Measurements from ENCODE around the gene BRAT1.
"Not testable (repeated sequence)": the region's sequence is repeated elsewhere in the genome, so short reads cannot be mapped to it uniquely, and the experiment has no call there.

Gene BRAT1

GRCh38 chr7:2583798-2584580, 28.7 kb upstream of the BRAT1 start:
- DNase-seq (ENCODE audit: low read depth in 2 of 2): no peak

DNA sequence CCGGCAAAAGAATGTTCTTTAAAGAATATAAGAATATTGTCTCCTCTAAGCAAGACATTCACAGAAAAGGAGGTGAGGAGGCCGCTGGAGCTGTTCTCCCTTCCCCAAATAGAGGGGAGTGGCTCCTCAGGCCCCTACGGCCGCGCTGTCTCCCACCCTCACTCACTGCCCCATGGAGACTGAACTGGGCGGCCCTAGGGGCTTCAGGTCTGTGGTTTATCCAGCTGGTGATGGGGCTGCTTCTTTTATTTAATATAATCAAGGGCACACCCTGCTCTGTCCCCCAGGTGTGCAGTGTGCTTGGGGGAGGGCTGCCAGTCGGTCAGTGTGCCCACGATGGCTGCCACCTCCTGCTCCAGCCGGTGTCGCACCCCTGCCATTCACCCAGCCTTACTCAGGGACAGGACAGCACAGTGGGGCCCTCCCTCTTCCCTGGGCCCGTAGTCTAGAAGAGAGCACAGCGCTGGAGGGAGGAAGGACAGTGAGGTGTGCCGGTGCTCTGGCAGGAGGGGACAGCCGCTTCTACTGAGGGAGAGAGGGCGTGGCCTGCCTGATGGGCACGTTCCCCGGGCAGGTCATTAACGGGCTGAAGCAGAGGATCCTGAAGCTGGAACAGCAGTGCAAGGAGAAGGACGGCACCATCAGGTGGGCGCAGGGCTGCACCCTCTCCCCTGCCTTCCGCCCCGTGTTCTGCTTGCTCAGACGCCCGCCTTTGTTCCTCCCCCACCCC, 26.8 kb upstream of the BRAT1 start:
- no peak for DNase-seq (ENCODE audit: low read depth in 2 of 2)

DNA sequence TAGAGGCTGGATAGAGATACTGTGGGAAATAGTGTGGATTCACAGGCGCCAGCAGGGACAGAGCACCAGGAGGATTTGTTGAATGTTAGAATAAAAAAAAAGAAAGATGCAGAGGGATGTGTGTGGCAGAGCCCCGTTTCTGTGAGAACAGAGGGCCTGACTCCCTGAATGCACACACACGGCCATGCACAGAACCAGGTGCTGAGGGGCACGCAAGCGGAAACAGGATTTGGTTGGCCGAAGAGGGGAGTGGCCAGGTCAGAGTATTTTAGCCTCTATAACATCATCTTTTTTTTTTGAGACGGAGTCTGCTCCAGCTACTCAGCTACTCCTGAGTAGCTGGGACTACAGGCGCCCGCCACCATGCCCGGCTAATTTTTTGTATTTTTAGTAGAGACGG, 25.3 kb upstream of the BRAT1 start:
- no peak for DNase-seq (ENCODE audit: low read depth in 2 of 2)

- no peak for DNase-seq (ENCODE audit: low read depth in 2 of 2)
Measured at GRCh38 chr7:2577914-2578680, 22.8 kb upstream of the BRAT1 start.

GRCh38 chr7:2576742-2577491, 21.6 kb upstream of the BRAT1 start:
- no peak for DNase-seq (ENCODE audit: low read depth in 2 of 2)

GRCh38 chr7:2575733-2576340, 20.5 kb upstream of the BRAT1 start:
- DNase-seq (ENCODE audit: low read depth in 2 of 2): no peak

- DNase-seq (ENCODE audit: low read depth in 2 of 2): no peak
Measured at GRCh38 chr7:2575046-2575732, 19.9 kb upstream of the BRAT1 start.

GRCh38 chr7:2573761-2574160, 18.4 kb upstream of the BRAT1 start:
- DNase-seq (ENCODE audit: low read depth in 2 of 2): no peak

GRCh38 chr7:2572101-2572842, 16.9 kb upstream of the BRAT1 start:
- no peak for DNase-seq (ENCODE audit: low read depth in 2 of 2)

DNA sequence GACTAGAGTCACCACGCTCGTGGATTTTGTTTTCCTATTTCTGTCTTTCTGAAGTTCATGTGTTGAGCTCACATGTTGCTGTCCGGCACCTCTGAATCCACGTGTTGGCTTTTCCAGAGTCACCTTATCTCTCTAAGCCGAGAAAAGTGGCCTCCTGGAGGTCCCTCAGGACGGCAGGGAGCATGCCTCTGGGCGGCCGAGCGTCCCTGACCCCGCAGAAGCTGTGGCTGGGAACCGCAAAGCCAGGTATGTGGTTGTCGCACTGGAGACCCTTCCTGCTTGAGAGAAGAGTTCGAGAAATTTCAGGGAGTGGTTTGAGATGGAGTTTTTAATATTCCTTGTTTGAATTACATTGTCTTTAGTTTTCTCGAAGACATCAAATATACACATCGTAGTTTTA, 16.1 kb upstream of the BRAT1 start:
- DNase-seq (ENCODE audit: low read depth in 2 of 2): no peak

- no peak for DNase-seq (ENCODE audit: low read depth in 2 of 2)
Measured at GRCh38 chr7:2570021-2570420, 14.7 kb upstream of the BRAT1 start.

GRCh38 chr7:2569421-2569820, 14.1 kb upstream of the BRAT1 start:
- no peak for DNase-seq (ENCODE audit: low read depth in 2 of 2)

DNA sequence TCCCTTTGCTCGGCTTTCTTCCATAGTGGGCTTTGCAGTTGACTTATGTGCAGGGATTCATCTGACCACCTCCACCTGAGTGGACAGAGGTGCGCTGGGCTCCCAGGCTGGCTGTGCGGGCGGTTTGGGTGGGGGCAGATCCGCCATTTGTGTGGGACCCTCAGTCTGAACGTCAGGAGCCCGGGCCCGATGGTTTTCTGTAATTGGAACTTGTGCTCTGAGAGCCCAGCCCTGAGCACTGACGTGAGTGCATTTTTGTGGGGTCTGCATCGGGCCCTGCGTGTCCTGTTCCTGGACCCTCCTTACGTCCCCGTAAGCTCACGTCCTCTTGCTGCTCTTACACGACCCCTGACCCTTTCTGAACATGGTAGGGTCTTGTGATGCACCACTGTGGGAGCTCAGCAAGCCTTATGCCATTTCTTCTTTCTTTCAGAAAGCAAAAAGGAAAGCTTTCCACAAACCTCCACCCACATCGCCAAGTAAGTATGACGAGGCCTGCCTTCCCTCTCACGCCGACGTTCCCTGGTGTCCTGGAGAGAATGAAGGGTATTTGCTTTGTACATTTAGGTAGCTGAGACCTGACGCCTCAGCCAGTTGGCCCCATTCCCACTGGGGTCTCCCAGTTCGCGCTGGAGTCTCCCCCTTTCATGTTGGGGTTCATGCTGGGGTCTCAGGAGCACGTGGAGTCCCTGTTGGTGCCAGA, 13.3 kb upstream of the BRAT1 start:
- DNase-seq (ENCODE audit: low read depth in 2 of 2): no peak

GRCh38 chr7:2567679-2568278, 12.5 kb upstream of the BRAT1 start:
- no peak for DNase-seq (ENCODE audit: low read depth in 2 of 2)

- no peak for DNase-seq (ENCODE audit: low read depth in 2 of 2)
Measured at GRCh38 chr7:2566890-2567678, 11.8 kb upstream of the BRAT1 start.

GRCh38 chr7:2566348-2566889, 11.1 kb upstream of the BRAT1 start:
- DNase-seq (ENCODE audit: low read depth in 2 of 2): no peak

DNA sequence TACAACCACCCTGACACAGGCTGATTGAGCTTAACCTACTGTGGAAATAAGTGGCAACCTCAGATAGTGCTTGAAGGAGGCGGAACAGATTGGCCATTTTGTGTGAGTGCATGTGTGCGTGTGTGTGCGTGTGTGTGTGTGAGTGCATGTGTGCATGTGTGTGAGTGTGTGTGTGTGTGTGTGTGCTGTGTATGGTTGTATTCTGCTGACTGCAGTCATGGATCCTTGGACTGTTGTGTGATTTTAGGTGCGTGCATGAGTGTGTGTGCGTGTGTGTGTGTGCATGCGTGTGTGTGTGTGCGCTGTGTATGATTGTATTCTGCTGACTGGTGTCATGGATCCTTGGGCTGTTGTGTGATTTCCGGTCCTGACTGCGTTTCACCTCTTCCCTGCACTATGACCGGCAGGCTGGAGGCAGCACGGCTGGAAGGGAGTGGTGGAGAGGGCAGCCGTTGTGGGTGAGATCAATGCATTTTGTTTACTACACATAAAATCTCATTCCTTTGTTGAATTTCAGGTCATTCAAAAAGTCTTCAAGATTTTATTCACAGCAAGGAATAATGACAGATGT, 9.7 kb upstream of the BRAT1 start:
- DNase-seq (ENCODE audit: low read depth in 2 of 2): no peak

GRCh38 chr7:2563955-2564354, 8.6 kb upstream of the BRAT1 start:
- DNase-seq (ENCODE audit: low read depth in 2 of 2): not testable (repeated sequence)

Measured in stimulated activated CD8-positive, alpha-beta memory T cell treated with anti-CD3 and anti-CD28 coated beads, Interleukin-7, amount 100 ng/mL, for 4 hours (primary cell).